SK-N-SH treated with all-trans-retinoic acid at 6 μM for 48 hours (cell line): ENCODE measurements around the gene SLC34A3.

Experiments
- ARNTL ChIP-seq: fragments of 450-650 bp; formaldehyde crosslinking; IDR thresholded peaks from 2 replicates; pipeline ENCODE4 v1.5.0; 2020; ENCODE audit warnings: low read depth, mild to moderate bottlenecking, moderate library complexity, borderline replicate concordance
- CSDC2 ChIP-seq: fragments of 250-450 bp; sonication (Bioruptor Pico); IDR thresholded peaks from 2 replicates; pipeline ENCODE4 v1.5.0; 2020; ENCODE audit warnings: mild to moderate bottlenecking, moderate library complexity
- ISL1 ChIP-seq: fragments of 250-450 bp; sonication (Bioruptor Pico); IDR thresholded peaks from 2 replicates; pipeline ENCODE4 v2.1.2; 2022; ENCODE audit warnings: mild to moderate bottlenecking, moderate library complexity
- OSR1 ChIP-seq: fragments of 250-450 bp; sonication (Bioruptor Pico); IDR thresholded peaks from 2 replicates; pipeline ENCODE4 v1.8.0; 2022; ENCODE audit warnings: moderate library complexity, mild to moderate bottlenecking, inconsistent platforms
- PATZ1 ChIP-seq: fragments of 250-450 bp; sonication (Bioruptor Pico); IDR thresholded peaks from 2 replicates; pipeline ENCODE4 v1.8.0; 2020; ENCODE audit warnings: mild to moderate bottlenecking, moderate library complexity, borderline replicate concordance
- RARB ChIP-seq: fragments of 250-450 bp; sonication (Bioruptor Pico); IDR thresholded peaks from 2 replicates; pipeline ENCODE4 v1.8.0; 2021; ENCODE audit warnings: mild to moderate bottlenecking, moderate library complexity
- TCF4 ChIP-seq: fragments of 250-450 bp; sonication (Bioruptor Pico); IDR thresholded peaks from 2 replicates; pipeline ENCODE4 v1.8.0; 2021; ENCODE audit warnings: mild to moderate bottlenecking, moderate library complexity, borderline replicate concordance
- ZC3H10 ChIP-seq: fragments of 250-450 bp; sonication (Bioruptor Pico); IDR thresholded peaks from 2 replicates; pipeline ENCODE4 v1.5.1; 2021; ENCODE audit warnings: mild to moderate bottlenecking, moderate library complexity
- ZFP3 ChIP-seq: fragments of 250-450 bp; sonication (Bioruptor Pico); IDR thresholded peaks from 2 replicates; pipeline ENCODE4 v1.5.0; 2020; ENCODE audit warnings: mild to moderate bottlenecking, moderate library complexity
- ZNF565 ChIP-seq: fragments of 450-650 bp; formaldehyde crosslinking; conservative IDR thresholded peaks from 2 replicates; pipeline ENCODE4 v1.5.0; 2020; ENCODE audit warnings: low read depth, mild to moderate bottlenecking, moderate library complexity
- ZNF70 ChIP-seq: fragments of 450-650 bp; formaldehyde crosslinking; IDR thresholded peaks from 2 replicates; pipeline ENCODE4 v1.5.0; 2020; ENCODE audit warnings: mild to moderate bottlenecking, moderate library complexity
- TF ChIP-seq, protein P1 (sequence below): fragments of 250-450 bp; sonication (Bioruptor Pico); IDR thresholded peaks from 2 replicates; pipeline ENCODE4 v1.5.1; 2020; ENCODE audit warnings: low read depth, mild to moderate bottlenecking, moderate library complexity

GRCh38 chr9:137222190-137223077 lies 8.3 kb upstream of the SLC34A3 start, which contains the start of gene RNF208:
- TF ChIP-seq PATZ1 (CRISPR knock-in tag) (no peak), ARNTL (no peak), CSDC2 (CRISPR knock-in tag) (no peak), RARB (CRISPR knock-in tag) (no peak), ZFP3 (CRISPR knock-in tag) (no peak), ZC3H10 (CRISPR knock-in tag) (no peak), ZNF70 (CRISPR knock-in tag) (no peak), ISL1 (no peak), TCF4 (CRISPR knock-in tag) (no peak), OSR1 (CRISPR knock-in tag) (no peak), ZNF565 (no peak)
- TF ChIP-seq, protein P1, sequence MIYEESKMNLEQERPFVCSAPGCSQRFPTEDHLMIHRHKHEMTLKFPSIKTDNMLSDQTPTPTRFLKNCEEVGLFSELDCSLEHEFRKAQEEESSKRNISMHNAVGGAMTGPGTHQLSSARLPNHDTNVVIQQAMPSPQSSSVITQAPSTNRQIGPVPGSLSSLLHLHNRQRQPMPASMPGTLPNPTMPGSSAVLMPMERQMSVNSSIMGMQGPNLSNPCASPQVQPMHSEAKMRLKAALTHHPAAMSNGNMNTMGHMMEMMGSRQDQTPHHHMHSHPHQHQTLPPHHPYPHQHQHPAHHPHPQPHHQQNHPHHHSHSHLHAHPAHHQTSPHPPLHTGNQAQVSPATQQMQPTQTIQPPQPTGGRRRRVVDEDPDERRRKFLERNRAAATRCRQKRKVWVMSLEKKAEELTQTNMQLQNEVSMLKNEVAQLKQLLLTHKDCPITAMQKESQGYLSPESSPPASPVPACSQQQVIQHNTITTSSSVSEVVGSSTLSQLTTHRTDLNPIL (CRISPR knock-in tag): no peak
